GM18868 (cell line): ENCODE data around the gene ZBED5.
A peak's percentile ranks its signal among the peaks of the same experiment; 100 is the strongest.
"Not testable (repeated sequence)": the region's sequence is repeated elsewhere in the genome, so short reads cannot be mapped to it uniquely, and the experiment has no call there.

Source experiments
- ATAC-seq: cut with Tn5 transposase; IDR thresholded peaks from one replicate; pipeline ENCODE4 v1.9.1; 2021; ENCODE audit warnings: mild to moderate bottlenecking, moderate library complexity; ENCODE audit not compliant: unreplicated experiment

The ZBED5 gene

GRCh38 chr11:10844356-10844755 is 13.5 kb downstream of the ZBED5 start:
- no peak for ATAC-seq

GRCh38 chr11:10838881-10839280 is 19.0 kb downstream of the ZBED5 start:
- no peak for ATAC-seq

- no peak for ATAC-seq
These were observed 19.8 kb downstream of the ZBED5 start for GRCh38 chr11:10838083-10838482.

GRCh38 chr11:10836884-10837283 is 21.0 kb downstream of the ZBED5 start:
- ATAC-seq = not testable (repeated sequence)

GRCh38 chr11:10829139-10829538 is 28.7 kb downstream of the ZBED5 start:
- no peak for ATAC-seq

GRCh38 chr11:10828402-10828801 is 29.5 kb downstream of the ZBED5 start:
- no peak for ATAC-seq

GRCh38 chr11:10824888-10825287 is 33.0 kb downstream of the ZBED5 start:
- ATAC-seq = peak; percentile 92

- ATAC-seq = no peak
These were observed 34.7 kb downstream of the ZBED5 start for GRCh38 chr11:10823152-10823579.

GRCh38 chr11:10822491-10822890 is 35.4 kb downstream of the ZBED5 start:
- ATAC-seq = not testable (repeated sequence)

- no peak for ATAC-seq
These were observed 39.3 kb downstream of the ZBED5 start for GRCh38 chr11:10818594-10818993.

- ATAC-seq = no peak
These were observed 43.9 kb downstream of the ZBED5 start for GRCh38 chr11:10813945-10814344.

- ATAC-seq = peak; percentile 20
These were observed 48.3 kb downstream of the ZBED5 start for GRCh38 chr11:10809373-10810160.

- peak; percentile 93 for ATAC-seq
These were observed 49.1 kb downstream of the ZBED5 start, which contains the start of gene EIF4G2 for GRCh38 chr11:10808553-10809372. Gene EIF4G2 (minus strand): TSS chr11:10808926.

- ATAC-seq = no peak
These were observed 49.7 kb downstream of the ZBED5 start for GRCh38 chr11:10808235-10808552.

GRCh38 chr11:10807493-10808234 is 50.2 kb downstream of the ZBED5 start:
- ATAC-seq = peak; percentile 6

GRCh38 chr11:10806206-10806605 is 51.6 kb downstream of the ZBED5 start:
- no peak for ATAC-seq

GRCh38 chr11:10805741-10806140 is 52.1 kb downstream of the ZBED5 start:
- no peak for ATAC-seq

GRCh38 chr11:10803676-10804075 is 54.2 kb downstream of the ZBED5 start:
- ATAC-seq = no peak
